ENCODE measurements around the gene SCGB2A2.

Gene SCGB2A2

GRCh38 chr11:62267576-62267975 is 2.4 kb upstream of the SCGB2A2 start:
- no peaks in the 10 kb centered on the region for H3K36me3 ChIP-seq
- H3K27ac ChIP-seq = no peak overlapping the region
- TF ChIP-seq CTCF (IDR thresholded peaks at IDR 0.05; ENCODE audit: low read depth, low read length) = no peak
- no peak for DNase-seq
- H3K4me3 ChIP-seq (ENCODE audit: low read depth, low read length) = no peak overlapping the region
- no peaks in the 10 kb centered on the region for H3K27me3 ChIP-seq (ENCODE audit: insufficient read depth, low read depth, severe bottlenecking)
- H3K9me3 ChIP-seq (ENCODE audit: severe bottlenecking) = no peaks in the 10 kb centered on the region

GRCh38 chr11:62273284-62273683 is 3.3 kb downstream of the SCGB2A2 start:
- DNase-seq = no peak
- no peak for TF ChIP-seq CTCF (IDR thresholded peaks at IDR 0.05; ENCODE audit: low read depth, low read length)
- Histone ChIP-seq H3K9me3 (ENCODE audit: severe bottlenecking) (no peaks in the 10 kb centered on the region), H3K4me3 (ENCODE audit: low read depth, low read length) (no peak overlapping the region), H3K27ac (no peak overlapping the region), H3K27me3 (ENCODE audit: insufficient read depth, low read depth, severe bottlenecking) (no peaks in the 10 kb centered on the region), H3K36me3 (no peaks in the 10 kb centered on the region)

GRCh38 chr11:62273789-62274275 is 3.9 kb downstream of the SCGB2A2 start:
- DNase-seq = no peak
- no peak for TF ChIP-seq CTCF (IDR thresholded peaks at IDR 0.05; ENCODE audit: low read depth, low read length)
- Histone ChIP-seq H3K36me3 (no peaks in the 10 kb centered on the region), H3K27me3 (ENCODE audit: insufficient read depth, low read depth, severe bottlenecking) (no peaks in the 10 kb centered on the region), H3K4me3 (ENCODE audit: low read depth, low read length) (no peak overlapping the region), H3K27ac (no peak overlapping the region), H3K9me3 (ENCODE audit: severe bottlenecking) (no peaks in the 10 kb centered on the region)

GRCh38 chr11:62280452-62280851 is 10.5 kb downstream of the SCGB2A2 start:
- Histone ChIP-seq H3K27me3 (ENCODE audit: insufficient read depth, low read depth, severe bottlenecking) (no peaks in the 10 kb centered on the region), H3K4me3 (ENCODE audit: low read depth, low read length) (no peak overlapping the region), H3K36me3 (no peaks in the 10 kb centered on the region), H3K9me3 (ENCODE audit: severe bottlenecking) (peaks cover 8% of the 10 kb centered on the region), H3K27ac (no peak overlapping the region)
- no peak for DNase-seq
- TF ChIP-seq CTCF (IDR thresholded peaks at IDR 0.05; ENCODE audit: low read depth, low read length) = no peak

- H3K36me3 ChIP-seq = no peaks in the 10 kb centered on the region
- H3K4me3 ChIP-seq (ENCODE audit: low read depth, low read length) = no peak overlapping the region
- DNase-seq = no peak
- no peak overlapping the region for H3K27ac ChIP-seq
- TF ChIP-seq CTCF (IDR thresholded peaks at IDR 0.05; ENCODE audit: low read depth, low read length) = no peak
- H3K27me3 ChIP-seq (ENCODE audit: insufficient read depth, low read depth, severe bottlenecking) = no peaks in the 10 kb centered on the region
- H3K9me3 ChIP-seq (ENCODE audit: severe bottlenecking) = no peaks in the 10 kb centered on the region
These were observed 25.5 kb downstream of the SCGB2A2 start for GRCh38 chr11:62295504-62295903.

GRCh38 chr11:62298975-62299374 is 29.0 kb downstream of the SCGB2A2 start, which contains the start of gene SCGB1D4:
TSS of gene SCGB1D4 (minus strand) at chr11:62299075. CDS start at chr11:62299010, 65 bp downstream.
- no peak within 1 kb of the TSS for H3K4me3 ChIP-seq (ENCODE audit: low read depth, low read length)
- DNase-seq = no peak
- no peaks in the 10 kb centered on the region for H3K9me3 ChIP-seq (ENCODE audit: severe bottlenecking)
- no peaks in the 10 kb centered on the region for H3K27me3 ChIP-seq (ENCODE audit: insufficient read depth, low read depth, severe bottlenecking)
- TF ChIP-seq CTCF (IDR thresholded peaks at IDR 0.05; ENCODE audit: low read depth, low read length) = no peak
- H3K36me3 ChIP-seq = no peaks in the 10 kb centered on the region
- H3K27ac ChIP-seq = no peak within 1 kb of the TSS

Data from WERI-Rb-1 (cell line).